Measurements from ENCODE around the gene ARMC2. TPM values are rescaled to one million over a fixed set of nuclear protein-coding genes. Genes with fewer than 3 reads are reported as not detected.

ARMC2 gene
- polyA plus RNA-seq, 1 of the 3 experiments (the other 2 are of a cell fraction), result 2.4 TPM

GRCh38 chr6:108878942-108879341 lies 30.7 kb downstream of the ARMC2 start (continued):
- no peak for TF ChIP-seq NRF1 (IDR thresholded peaks at IDR 0.05; ENCODE audit: low read depth, low read length)

GRCh38 chr6:108883172-108883571 lies 35.0 kb downstream of the ARMC2 start:
- CTCF ChIA-PET, result interaction anchor here (1.2 to 7.9 kb wide), 2 partner anchors 10 to 17 kb away, joined by 3 to 24 read pairs; no protein-coding TSS in a partner anchor
- Histone ChIP-seq H3K9ac (no peak overlapping the region), H3F3A (replicated peaks; ENCODE audit: insufficient read depth) (no peaks in the 10 kb centered on the region), H3K4me2 (no peak overlapping the region), H3K27me3 (ENCODE audit: insufficient read depth) (no peaks in the 10 kb centered on the region), H3K79me2 (ENCODE audit: insufficient read depth) (no peaks in the 10 kb centered on the region), H4K20me1 (ENCODE audit: insufficient read depth) (no peaks in the 10 kb centered on the region), H3K4me3 (ENCODE audit: low read depth in 2 of 2, low read length in 1 of 2) (no peak overlapping the region), H3K9me2 (no peaks in the 10 kb centered on the region), H2AFZ (ENCODE audit: low read depth) (no peak overlapping the region), H3K27ac (ENCODE audit: low read depth in 2 of 2, low read length in 1 of 2) (no peak overlapping the region), H3K36me3 (replicated peaks in 1 of 2; ENCODE audit: control insufficient read depth in 1 of 2, insufficient read depth in 2 of 2, low read length in 1 of 2) (peaks cover 0 to 11% of the 10 kb centered on the region in 2 experiments), H3K9me3 (no peaks in the 10 kb centered on the region), H3K4me1 (ENCODE audit: control insufficient read depth in 1 of 2, insufficient read depth in 2 of 2, low read depth in 1 of 2, low read length in 1 of 2) (no peaks in the 10 kb centered on the region)
- POLR2A ChIA-PET, result no interaction called here
- no peak for DNase-seq
- 97% methylated on average over 1 of the region's 1 CpG for WGBS (ENCODE audit: low lambda C conversion rate)
- TF ChIP-seq GATA2 (CRISPR knock-in tag; IDR thresholded peaks at IDR 0.05) (no peak), EZH2phosphoT487 (IDR thresholded peaks at IDR 0.05; ENCODE audit: borderline replicate concordance, low read depth) (no peak), MXI1 (IDR thresholded peaks at IDR 0.05; ENCODE audit: low read depth, low read length) (no peak), USF1 (IDR thresholded peaks at IDR 0.05; ENCODE audit: borderline replicate concordance, low read depth) (no peak), PBX3 (IDR thresholded peaks at IDR 0.05) (no peak), TAF1 (IDR thresholded peaks at IDR 0.05; ENCODE audit: borderline replicate concordance, low read depth, low read length) (no peak), ELF1 (IDR thresholded peaks at IDR 0.05) (no peak), FOSL2 (IDR thresholded peaks at IDR 0.05; ENCODE audit: borderline replicate concordance, low read depth) (no peak), FOXJ3 (CRISPR knock-in tag; IDR thresholded peaks at IDR 0.05) (no peak), MEF2A (IDR thresholded peaks at IDR 0.05; ENCODE audit: borderline replicate concordance, low read depth) (no peak)

GRCh38 chr6:108884211-108885059 lies 36.2 kb downstream of the ARMC2 start:
- ChIA-PET POLR2A (no interaction called here), CTCF (interaction anchor here (1.2 to 7.9 kb wide), 3 partner anchors 9 to 343 kb away, joined by 3 to 24 read pairs (median 5); no protein-coding TSS in a partner anchor)
- peaks cover 0 to 11% of the 10 kb centered on the region in 2 experiments for H3K36me3 ChIP-seq (replicated peaks in 1 of 2; ENCODE audit: control insufficient read depth in 1 of 2, insufficient read depth in 2 of 2, low read length in 1 of 2)
- no peaks in the 10 kb centered on the region for H3K9me3 ChIP-seq
- no peak for DNase-seq
- no peaks in the 10 kb centered on the region for H3K27me3 ChIP-seq (ENCODE audit: insufficient read depth)
- no peaks in the 10 kb centered on the region for H4K20me1 ChIP-seq (ENCODE audit: insufficient read depth)
- no peak overlapping the region for H3K9ac ChIP-seq
- H3K4me1 ChIP-seq (ENCODE audit: control insufficient read depth in 1 of 2, insufficient read depth in 2 of 2, low read depth in 1 of 2, low read length in 1 of 2), result no peaks in the 10 kb centered on the region
- H3K9me2 ChIP-seq, result no peaks in the 10 kb centered on the region
- no peak overlapping the region for H3K4me3 ChIP-seq (ENCODE audit: low read depth in 2 of 2, low read length in 1 of 2)
- H3K4me2 ChIP-seq, result no peak overlapping the region
- TF ChIP-seq RAD21 (IDR thresholded peaks at IDR 0.05; ENCODE audit: low read length), result no peak
- TF ChIP-seq NRF1 (IDR thresholded peaks at IDR 0.05; ENCODE audit: low read depth, low read length), result no peak
- TF ChIP-seq USF1 (IDR thresholded peaks at IDR 0.05; ENCODE audit: borderline replicate concordance, low read depth), result no peak
- TF ChIP-seq FOSL2 (IDR thresholded peaks at IDR 0.05; ENCODE audit: borderline replicate concordance, low read depth), result no peak
- no peak for TF ChIP-seq GATA2 (CRISPR knock-in tag; IDR thresholded peaks at IDR 0.05)
- no peak for TF ChIP-seq TEAD4 (IDR thresholded peaks at IDR 0.05; ENCODE audit: borderline replicate concordance, insufficient read depth)
- no peak for TF ChIP-seq IRF3 (IDR thresholded peaks at IDR 0.05; ENCODE audit: low read depth, low read length)
- TF ChIP-seq MEF2A (IDR thresholded peaks at IDR 0.05; ENCODE audit: borderline replicate concordance, low read depth), result no peak
- TF ChIP-seq EZH2phosphoT487 (IDR thresholded peaks at IDR 0.05; ENCODE audit: borderline replicate concordance, low read depth), result no peak
- TF ChIP-seq PBX3 (IDR thresholded peaks at IDR 0.05), result no peak
- no peak for TF ChIP-seq TAF1 (IDR thresholded peaks at IDR 0.05; ENCODE audit: borderline replicate concordance, low read depth, low read length)
- no peak for TF ChIP-seq EP300 (IDR thresholded peaks at IDR 0.05; ENCODE audit: borderline replicate concordance in 1 of 2, low read depth in 1 of 2, low read length in 1 of 2)
- no peak for TF ChIP-seq YY1 (IDR thresholded peaks at IDR 0.05; ENCODE audit: low read depth)
- TF ChIP-seq RXRA (IDR thresholded peaks at IDR 0.05; ENCODE audit: borderline replicate concordance, low read depth), result no peak
- no peaks in the 10 kb centered on the region for H3F3A ChIP-seq (replicated peaks; ENCODE audit: insufficient read depth)
- WGBS (ENCODE audit: low lambda C conversion rate), result 94% methylated on average over 9 of the region's 9 CpGs
- no peak overlapping the region for H2AFZ ChIP-seq (ENCODE audit: low read depth)
- no peaks in the 10 kb centered on the region for H3K79me2 ChIP-seq (ENCODE audit: insufficient read depth)
- no peak overlapping the region for H3K27ac ChIP-seq (ENCODE audit: low read depth in 2 of 2, low read length in 1 of 2)
